GM12878 (cell line): ENCODE data around the gene KCNN3. TPM values are rescaled to one million over a fixed set of nuclear protein-coding genes. Genes with fewer than 3 reads are reported as not detected.

Source experiments
- ATAC-seq: fragments of 200-7000 bp; cut with Tn5 transposase; 3 replicates; pipeline ENCODE4 v1.9.1; 2020; ENCODE audit warnings: mild to moderate bottlenecking, moderate library complexity
- BruUV-seq: library from RNA; stranded (reverse); fragments of 400-500 nt; replicated peaks from 2 replicates; lab custom pipeline; 2021; lab: Mats Ljungman, UMichigan
- CTCF ChIA-PET: fragments of 300-600 bp; sonication (Branson Sonifier 250); formaldehyde crosslinking; extraction: SDS; loops from one replicate; lab custom pipeline; 2021; ENCODE audit warnings: inconsistent platforms; lab: Yijun Ruan, JAX
- POLR2A ChIA-PET: fragments of 350-600 bp; formaldehyde crosslinking; extraction: SDS; loops from one replicate; lab custom pipeline; 2021; ENCODE audit warnings: inconsistent platforms; lab: Charles Lee
- RAD21 ChIA-PET: fragments of 300-600 bp; sonication (Branson Sonifier 250); formaldehyde crosslinking; loops from one replicate; lab custom pipeline; 2023; ENCODE audit warnings: antibody characterized with exemption; ENCODE audit not compliant: unreplicated experiment; lab: Charles Lee
- SMC1A ChIA-PET: fragments of 300-600 bp; sonication (Branson Sonifier 250); formaldehyde crosslinking; loops from one replicate; lab custom pipeline; 2023; ENCODE audit not compliant: unreplicated experiment, uncharacterized antibody; lab: Charles Lee
- DNase-seq: peaks from one replicate; pipeline ENCODE4 v3.0.0-alpha.2; 2011; ENCODE audit warnings: low read depth, low spot score
- FAIRE-seq: peaks from 3 replicates; lab custom pipeline; 2011; peaks lifted over from hg19 to GRCh38; lab: Jason Lieb, UNC
- H2AFZ ChIP-seq: 2 replicates; pipeline ENCODE4 v1.6.0; 2011; ENCODE audit warnings: low read depth, low read length, control low read depth; ENCODE audit not compliant: control insufficient read depth
- H3K27ac ChIP-seq: 2 replicates; pipeline ENCODE4 v1.5.1; 2011; ENCODE audit warnings: control low read depth; ENCODE audit not compliant: control insufficient read depth, insufficient read depth
- H3K27me3 ChIP-seq, 2 experiments: replicated peaks in 1 of 2; 2 replicates each; pipeline versions ENCODE4 v1.6.0 to v1.6.1; 2011; ENCODE audit warnings: low read length in 1 of 2; ENCODE audit not compliant: control insufficient read depth in 2 of 2, insufficient read depth in 2 of 2
- H3K36me3 ChIP-seq, 2 experiments: 2 replicates each; pipeline ENCODE4 v1.5.1; 2011; ENCODE audit warnings: low read length in 1 of 2; ENCODE audit not compliant: control insufficient read depth in 2 of 2, insufficient read depth in 2 of 2
- H3K4me1 ChIP-seq: 2 replicates; pipeline ENCODE4 v1.6.1; 2011; ENCODE audit warnings: mild to moderate bottlenecking, low read length, moderate library complexity, mixed read lengths; ENCODE audit not compliant: control insufficient read depth, insufficient read depth
- H3K4me2 ChIP-seq: 2 replicates; pipeline ENCODE4 v1.6.0; 2011; ENCODE audit warnings: control low read depth; ENCODE audit not compliant: control insufficient read depth, insufficient read depth
- H3K4me3 ChIP-seq: fragments of 200-600 bp; sonication (generic); 2 replicates; pipeline ENCODE4 v1.5.1; 2016
- H3K79me2 ChIP-seq: 2 replicates; pipeline ENCODE4 v1.6.0; 2011; ENCODE audit warnings: low read length; ENCODE audit not compliant: control insufficient read depth, insufficient read depth
- H3K9ac ChIP-seq: 2 replicates; pipeline ENCODE4 v1.8.0; 2011; ENCODE audit warnings: low read length, control low read depth, mixed read lengths; ENCODE audit not compliant: control insufficient read depth, insufficient read depth
- H3K9me3 ChIP-seq: replicated peaks from 3 replicates; pipeline ENCODE4 v1.5.1; 2011; ENCODE audit warnings: mild to moderate bottlenecking, low read length; ENCODE audit not compliant: control insufficient read depth, insufficient read depth
- H4K20me1 ChIP-seq: 2 replicates; pipeline ENCODE4 v1.6.0; 2011; ENCODE audit not compliant: control insufficient read depth, insufficient read depth
- BACH1 ChIP-seq: fragments of 450-650 bp; IDR thresholded peaks from 2 replicates; pipeline ENCODE4 v1.6.1; 2017; ENCODE audit warnings: mild to moderate bottlenecking, borderline replicate concordance
- FOS ChIP-seq: IDR thresholded peaks from 3 replicates; pipeline ENCODE4 v1.6.1; 2011; ENCODE audit warnings: borderline replicate concordance; ENCODE audit not compliant: insufficient read length; ENCODE audit errors: extremely low read depth
- GABPA ChIP-seq: IDR thresholded peaks from 2 replicates; pipeline ENCODE4 v1.6.1; 2014; ENCODE audit warnings: antibody characterized with exemption, low read depth, mild to moderate bottlenecking, inconsistent platforms
- HCFC1 ChIP-seq: fragments of 150-350 bp; IDR thresholded peaks from 2 replicates; pipeline ENCODE4 v1.6.1; 2014; ENCODE audit warnings: low read length
- KAT2A ChIP-seq: conservative IDR thresholded peaks from 2 replicates; pipeline ENCODE4 v1.6.1; 2011; ENCODE audit warnings: low read depth, low read length; ENCODE audit not compliant: control insufficient read depth
- NFXL1 ChIP-seq: fragments of 450-650 bp; IDR thresholded peaks from 2 replicates; pipeline ENCODE4 v1.6.1; 2017; ENCODE audit warnings: antibody characterized with exemption, mild to moderate bottlenecking, borderline replicate concordance
- NR2C1 ChIP-seq: fragments of 450-650 bp; IDR thresholded peaks from 2 replicates; pipeline ENCODE4 v1.6.1; 2017; ENCODE audit warnings: antibody characterized with exemption, mild to moderate bottlenecking, moderate library complexity
- PML ChIP-seq: IDR thresholded peaks from 2 replicates; pipeline ENCODE4 v1.6.1; 2012; ENCODE audit warnings: low read length, inconsistent platforms
- SIX5 ChIP-seq: IDR thresholded peaks from 2 replicates; pipeline ENCODE4 v1.6.1; 2011; ENCODE audit warnings: mild to moderate bottlenecking, low read depth, low read length, moderate library complexity; ENCODE audit not compliant: severe bottlenecking
- STAT3 ChIP-seq: IDR thresholded peaks from 2 replicates; pipeline ENCODE4 v1.6.1; 2011; ENCODE audit warnings: low read depth, low read length, improper control_type of control experiment
- WGBS: methylation state at CpG from one replicate; pipeline ENCODE4 v1.1.6; 2016; ENCODE audit warnings: low lambda C conversion rate; ENCODE audit not compliant: insufficient replicate concordance, insufficient coverage; ENCODE audit errors: missing lambda C conversion rate; 5-methylcytosine and 5-hydroxymethylcytosine counted together
- in situ Hi-C: fragments of 300-500 bp; cut with MboI; formaldehyde crosslinking; loops from 9 replicates; pipeline ENCODE4 v1.14.3; 2018; ENCODE audit warnings: mixed read lengths
- intact Hi-C: fragments of 100-400 bp; cut with micrococcal nuclease; formaldehyde crosslinking; loops from one replicate; pipeline ENCODE4 v1.14.2; 2022; ENCODE audit not compliant: unreplicated experiment
- polyA plus RNA-seq, 11 experiments: library from polyadenylated mRNA; depleted of rRNA in 4 of 11; unstranded in 6 of 11; stranded (reverse) in 5 of 11; fragments of >200 nt; fragmentation: Nextera tagmentation in 4 of 11; fragmentation: Illumina TruSeq in 1 of 11; extraction: Ambion mirVana in 4 of 11; extraction: Trizol in 1 of 11; gene quantifications; 1 replicate in 1 of 11; 2 replicates in 10 of 11; pipeline versions ENCODE4 v1.2.1 to v1.2.3, GENCODE V29; 2011 to 2016; ENCODE audit warnings: inconsistent platforms in 2 of 11, missing spikeins in 2 of 11, low read depth in 1 of 11
- total RNA-seq, 4 experiments: library from RNA; depleted of rRNA in 3 of 4; stranded (reverse); fragments of >200 nt in 3 of 4; fragmentation: Illumina TruSeq in 1 of 4; extraction: Trizol in 1 of 4; gene quantifications; 2 replicates each; pipeline versions ENCODE4 v1.2.1 to v1.2.3, GENCODE V29; 2013 to 2021
- TF ChIP-seq, protein P1 (sequence below): fragments of 450-650 bp; IDR thresholded peaks from 2 replicates; pipeline ENCODE4 v1.6.1; 2017; ENCODE audit warnings: borderline replicate concordance
- TF ChIP-seq, protein P2 (sequence below): fragments of 150-350 bp; IDR thresholded peaks from 2 replicates; pipeline ENCODE4 v1.6.1; 2014; ENCODE audit warnings: mild to moderate bottlenecking, low read depth, low read length
- TF ChIP-seq, protein P3 (sequence below): fragments of 450-650 bp; IDR thresholded peaks from 2 replicates; pipeline ENCODE4 v1.6.1; 2016; ENCODE audit warnings: mild to moderate bottlenecking, moderate library complexity, borderline replicate concordance
- TF ChIP-seq, protein P4 (sequence below): fragments of 450-650 bp; IDR thresholded peaks from 2 replicates; pipeline ENCODE4 v1.6.1; 2017; ENCODE audit warnings: mild to moderate bottlenecking

KCNN3 gene
- total and polyA plus RNA-seq, 10 of the 15 experiments (the other 5 are each of a cell fraction or from before 2014, with no cell fraction given), result 3.5 to 26.4 (median 14.9) TPM

DNA sequence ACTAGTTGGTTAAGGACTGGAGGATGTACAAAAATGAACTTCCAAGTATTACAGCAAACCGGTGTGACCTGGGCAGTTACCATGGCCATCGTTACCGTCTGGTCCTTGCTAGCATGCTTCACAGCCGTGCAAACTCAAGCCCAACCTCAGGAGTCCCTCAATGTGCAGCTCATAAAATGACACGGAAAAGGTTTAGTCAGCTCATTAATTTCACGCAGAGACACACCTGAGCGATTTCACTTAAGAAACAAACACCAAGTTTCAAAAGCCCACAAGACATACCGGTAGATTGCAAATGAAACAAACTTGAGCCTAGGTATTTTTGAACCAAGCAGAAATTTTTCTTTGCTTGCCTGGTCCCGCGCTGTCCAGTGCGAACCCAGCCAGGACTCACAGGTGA is 157.1 kb downstream of the KCNN3 start:
- in situ Hi-C loops, result no loop called here
- Histone ChIP-seq H3K4me3 (no peak overlapping the region), H3K27me3 (no peaks in the 10 kb centered on the region), H3K4me1 (peaks cover 3% of the 10 kb centered on the region; the same call in 1 of the 2 replicates), H3K27ac (no peak overlapping the region), H3K36me3 (peaks cover 3 to 12% of the 10 kb centered on the region in 2 experiments; a peak in 3 of 4 replicates), H3K9me3 (no peaks in the 10 kb centered on the region; the same call in 2 of the 3 replicates), H4K20me1 (no peaks in the 10 kb centered on the region), H3K79me2 (no peaks in the 10 kb centered on the region), H3K9ac (no peak overlapping the region), H3K4me2 (no peak overlapping the region), H2AFZ (no peak overlapping the region)
- RAD21 ChIA-PET, result no interaction called here
- TF ChIP-seq, protein P1, sequence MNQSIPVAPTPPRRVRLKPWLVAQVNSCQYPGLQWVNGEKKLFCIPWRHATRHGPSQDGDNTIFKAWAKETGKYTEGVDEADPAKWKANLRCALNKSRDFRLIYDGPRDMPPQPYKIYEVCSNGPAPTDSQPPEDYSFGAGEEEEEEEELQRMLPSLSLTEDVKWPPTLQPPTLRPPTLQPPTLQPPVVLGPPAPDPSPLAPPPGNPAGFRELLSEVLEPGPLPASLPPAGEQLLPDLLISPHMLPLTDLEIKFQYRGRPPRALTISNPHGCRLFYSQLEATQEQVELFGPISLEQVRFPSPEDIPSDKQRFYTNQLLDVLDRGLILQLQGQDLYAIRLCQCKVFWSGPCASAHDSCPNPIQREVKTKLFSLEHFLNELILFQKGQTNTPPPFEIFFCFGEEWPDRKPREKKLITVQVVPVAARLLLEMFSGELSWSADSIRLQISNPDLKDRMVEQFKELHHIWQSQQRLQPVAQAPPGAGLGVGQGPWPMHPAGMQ, result no peak
- TF ChIP-seq, protein P2, sequence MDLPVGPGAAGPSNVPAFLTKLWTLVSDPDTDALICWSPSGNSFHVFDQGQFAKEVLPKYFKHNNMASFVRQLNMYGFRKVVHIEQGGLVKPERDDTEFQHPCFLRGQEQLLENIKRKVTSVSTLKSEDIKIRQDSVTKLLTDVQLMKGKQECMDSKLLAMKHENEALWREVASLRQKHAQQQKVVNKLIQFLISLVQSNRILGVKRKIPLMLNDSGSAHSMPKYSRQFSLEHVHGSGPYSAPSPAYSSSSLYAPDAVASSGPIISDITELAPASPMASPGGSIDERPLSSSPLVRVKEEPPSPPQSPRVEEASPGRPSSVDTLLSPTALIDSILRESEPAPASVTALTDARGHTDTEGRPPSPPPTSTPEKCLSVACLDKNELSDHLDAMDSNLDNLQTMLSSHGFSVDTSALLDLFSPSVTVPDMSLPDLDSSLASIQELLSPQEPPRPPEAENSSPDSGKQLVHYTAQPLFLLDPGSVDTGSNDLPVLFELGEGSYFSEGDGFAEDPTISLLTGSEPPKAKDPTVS, result no peak
- TF ChIP-seq STAT3, result no peak
- TF ChIP-seq, protein P3, sequence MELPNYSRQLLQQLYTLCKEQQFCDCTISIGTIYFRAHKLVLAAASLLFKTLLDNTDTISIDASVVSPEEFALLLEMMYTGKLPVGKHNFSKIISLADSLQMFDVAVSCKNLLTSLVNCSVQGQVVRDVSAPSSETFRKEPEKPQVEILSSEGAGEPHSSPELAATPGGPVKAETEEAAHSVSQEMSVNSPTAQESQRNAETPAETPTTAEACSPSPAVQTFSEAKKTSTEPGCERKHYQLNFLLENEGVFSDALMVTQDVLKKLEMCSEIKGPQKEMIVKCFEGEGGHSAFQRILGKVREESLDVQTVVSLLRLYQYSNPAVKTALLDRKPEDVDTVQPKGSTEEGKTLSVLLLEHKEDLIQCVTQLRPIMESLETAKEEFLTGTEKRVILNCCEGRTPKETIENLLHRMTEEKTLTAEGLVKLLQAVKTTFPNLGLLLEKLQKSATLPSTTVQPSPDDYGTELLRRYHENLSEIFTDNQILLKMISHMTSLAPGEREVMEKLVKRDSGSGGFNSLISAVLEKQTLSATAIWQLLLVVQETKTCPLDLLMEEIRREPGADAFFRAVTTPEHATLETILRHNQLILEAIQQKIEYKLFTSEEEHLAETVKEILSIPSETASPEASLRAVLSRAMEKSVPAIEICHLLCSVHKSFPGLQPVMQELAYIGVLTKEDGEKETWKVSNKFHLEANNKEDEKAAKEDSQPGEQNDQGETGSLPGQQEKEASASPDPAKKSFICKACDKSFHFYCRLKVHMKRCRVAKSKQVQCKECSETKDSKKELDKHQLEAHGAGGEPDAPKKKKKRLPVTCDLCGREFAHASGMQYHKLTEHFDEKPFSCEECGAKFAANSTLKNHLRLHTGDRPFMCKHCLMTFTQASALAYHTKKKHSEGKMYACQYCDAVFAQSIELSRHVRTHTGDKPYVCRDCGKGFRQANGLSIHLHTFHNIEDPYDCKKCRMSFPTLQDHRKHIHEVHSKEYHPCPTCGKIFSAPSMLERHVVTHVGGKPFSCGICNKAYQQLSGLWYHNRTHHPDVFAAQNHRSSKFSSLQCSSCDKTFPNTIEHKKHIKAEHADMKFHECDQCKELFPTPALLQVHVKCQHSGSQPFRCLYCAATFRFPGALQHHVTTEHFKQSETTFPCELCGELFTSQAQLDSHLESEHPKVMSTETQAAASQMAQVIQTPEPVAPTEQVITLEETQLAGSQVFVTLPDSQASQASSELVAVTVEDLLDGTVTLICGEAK, result no peak
- no peak for TF ChIP-seq NFXL1
- TF ChIP-seq, protein P4, sequence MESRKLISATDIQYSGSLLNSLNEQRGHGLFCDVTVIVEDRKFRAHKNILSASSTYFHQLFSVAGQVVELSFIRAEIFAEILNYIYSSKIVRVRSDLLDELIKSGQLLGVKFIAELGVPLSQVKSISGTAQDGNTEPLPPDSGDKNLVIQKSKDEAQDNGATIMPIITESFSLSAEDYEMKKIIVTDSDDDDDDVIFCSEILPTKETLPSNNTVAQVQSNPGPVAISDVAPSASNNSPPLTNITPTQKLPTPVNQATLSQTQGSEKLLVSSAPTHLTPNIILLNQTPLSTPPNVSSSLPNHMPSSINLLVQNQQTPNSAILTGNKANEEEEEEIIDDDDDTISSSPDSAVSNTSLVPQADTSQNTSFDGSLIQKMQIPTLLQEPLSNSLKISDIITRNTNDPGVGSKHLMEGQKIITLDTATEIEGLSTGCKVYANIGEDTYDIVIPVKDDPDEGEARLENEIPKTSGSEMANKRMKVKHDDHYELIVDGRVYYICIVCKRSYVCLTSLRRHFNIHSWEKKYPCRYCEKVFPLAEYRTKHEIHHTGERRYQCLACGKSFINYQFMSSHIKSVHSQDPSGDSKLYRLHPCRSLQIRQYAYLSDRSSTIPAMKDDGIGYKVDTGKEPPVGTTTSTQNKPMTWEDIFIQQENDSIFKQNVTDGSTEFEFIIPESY, result no peak
- TF ChIP-seq GABPA, result no peak
- no peak for TF ChIP-seq BACH1
- TF ChIP-seq PML, result no peak
- TF ChIP-seq NR2C1, result no peak
- TF ChIP-seq KAT2A, result no peak
- TF ChIP-seq SIX5, result no peak
- no peak for TF ChIP-seq FOS
- no peak for TF ChIP-seq HCFC1
- SMC1A ChIA-PET, result interaction anchor here (1.0 kb wide), 1 partner anchor 132 kb away, joined by 3 read pairs; no protein-coding TSS in a partner anchor
- ATAC-seq (no peak), FAIRE-seq (no peak), DNase-seq (no peak)
- intact Hi-C loops, result no loop called here
- CTCF ChIA-PET, result no interaction called here
- WGBS, result 65% methylated on average over 11 of the region's 11 CpGs
- POLR2A ChIA-PET, result no interaction called here
- no TSS peak for BruUV-seq
